Astrocyte (in vitro differentiated cells and primary cell): ENCODE results near the gene RNF121.

Experiments
- CTCF ChIP-seq: IDR thresholded peaks from 2 replicates; pipeline ENCODE4 v1.5.1; 2011; ENCODE audit warnings: low read depth, mild to moderate bottlenecking, inconsistent platforms, low read length, moderate library complexity; ENCODE audit not compliant: insufficient read depth
- EZH2 ChIP-seq: IDR thresholded peaks from 2 replicates; pipeline ENCODE4 v1.6.1; 2012; ENCODE audit warnings: mild to moderate bottlenecking, low read length, inconsistent platforms; ENCODE audit not compliant: insufficient read depth

- TF ChIP-seq CTCF (no peak), EZH2 (no peak)
These were observed 2.4 kb downstream of the RNF121 start for GRCh38 chr11:71931245-71931602.
